Calu3 (cell line): Measurements from ENCODE around the gene KCTD2. TPM values are rescaled to one million over a fixed set of nuclear protein-coding genes. Genes with fewer than 3 reads are reported as not detected.

Experiments used
- BruUV-seq: library from RNA; stranded (reverse); fragments of 400-500 nt; replicated peaks from 2 replicates; lab custom pipeline; 2021; lab: Mats Ljungman, UMichigan
- CTCF ChIA-PET: fragments of 300-600 bp; sonication (Branson Sonifier 250); formaldehyde crosslinking; loops from one replicate; lab custom pipeline; 2022; ENCODE audit warnings: antibody characterized with exemption; lab: Charles Lee
- DNase-seq: peaks from one replicate; pipeline ENCODE4 v3.0.0; 2022
- H3K27ac Mint-ChIP-seq: one replicate; pipeline ENCODE4 v1.8.0; 2022; ENCODE audit warnings: mixed read lengths; ENCODE audit not compliant: unreplicated experiment
- H3K27me3 Mint-ChIP-seq: one replicate; pipeline ENCODE4 v1.8.0; 2022; ENCODE audit warnings: mixed read lengths; ENCODE audit not compliant: unreplicated experiment
- H3K36me3 Mint-ChIP-seq: one replicate; pipeline ENCODE4 v1.8.0; 2022; ENCODE audit warnings: mild to moderate bottlenecking, moderate library complexity, mixed read lengths; ENCODE audit not compliant: insufficient read depth, unreplicated experiment
- H3K4me1 Mint-ChIP-seq: one replicate; pipeline ENCODE4 v1.8.0; 2022; ENCODE audit warnings: mild to moderate bottlenecking, low read depth, mixed read lengths; ENCODE audit not compliant: unreplicated experiment
- H3K4me3 Mint-ChIP-seq: one replicate; pipeline ENCODE4 v1.8.0; 2022; ENCODE audit warnings: mild to moderate bottlenecking, low read depth, moderate library complexity, mixed read lengths; ENCODE audit not compliant: unreplicated experiment
- H3K9me3 Mint-ChIP-seq: one replicate; pipeline ENCODE4 v1.8.0; 2022; ENCODE audit warnings: low read depth, mixed read lengths; ENCODE audit not compliant: unreplicated experiment
- intact Hi-C: fragments of 100-400 bp; cut with micrococcal nuclease; formaldehyde crosslinking; loops from one replicate; pipeline ENCODE4 v1.10.0; 2022; ENCODE audit not compliant: unreplicated experiment
- total RNA-seq: library from RNA; stranded (reverse); gene quantifications from 2 replicates; pipeline ENCODE4 v1.2.3, GENCODE V29; 2022
- TF ChIP-seq, protein P1 (sequence below): fragments of 200-600 bp; IDR thresholded peaks from one replicate; pipeline ENCODE4 v1.8.0; 2022; ENCODE audit warnings: antibody characterized with exemption; ENCODE audit not compliant: unreplicated experiment

Gene KCTD2
- total RNA-seq, 1 experiment from 2014 or later = 24.4 TPM

- no TSS peak for BruUV-seq
- TF ChIP-seq, protein P1, sequence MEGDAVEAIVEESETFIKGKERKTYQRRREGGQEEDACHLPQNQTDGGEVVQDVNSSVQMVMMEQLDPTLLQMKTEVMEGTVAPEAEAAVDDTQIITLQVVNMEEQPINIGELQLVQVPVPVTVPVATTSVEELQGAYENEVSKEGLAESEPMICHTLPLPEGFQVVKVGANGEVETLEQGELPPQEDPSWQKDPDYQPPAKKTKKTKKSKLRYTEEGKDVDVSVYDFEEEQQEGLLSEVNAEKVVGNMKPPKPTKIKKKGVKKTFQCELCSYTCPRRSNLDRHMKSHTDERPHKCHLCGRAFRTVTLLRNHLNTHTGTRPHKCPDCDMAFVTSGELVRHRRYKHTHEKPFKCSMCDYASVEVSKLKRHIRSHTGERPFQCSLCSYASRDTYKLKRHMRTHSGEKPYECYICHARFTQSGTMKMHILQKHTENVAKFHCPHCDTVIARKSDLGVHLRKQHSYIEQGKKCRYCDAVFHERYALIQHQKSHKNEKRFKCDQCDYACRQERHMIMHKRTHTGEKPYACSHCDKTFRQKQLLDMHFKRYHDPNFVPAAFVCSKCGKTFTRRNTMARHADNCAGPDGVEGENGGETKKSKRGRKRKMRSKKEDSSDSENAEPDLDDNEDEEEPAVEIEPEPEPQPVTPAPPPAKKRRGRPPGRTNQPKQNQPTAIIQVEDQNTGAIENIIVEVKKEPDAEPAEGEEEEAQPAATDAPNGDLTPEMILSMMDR = no peak
- Mint-ChIP-seq H3K27me3 (no peaks in the 10 kb centered on the region), H3K9me3 (no peaks in the 10 kb centered on the region), H3K4me1 (no peaks in the 10 kb centered on the region), H3K36me3 (peaks cover 39% of the 10 kb centered on the region), H3K4me3 (no peak overlapping the region), H3K27ac (no peak overlapping the region)
- no peak for DNase-seq
- CTCF ChIA-PET = interaction anchor here (0.6 to 1.3 kb wide), 2 partner anchors 15 to 144 kb away, joined by 3 read pairs; no protein-coding TSS in a partner anchor
- intact Hi-C loops = no loop called here
Observed at GRCh38 chr17:75063626-75064025, 16.6 kb downstream of the KCTD2 start.

DNA sequence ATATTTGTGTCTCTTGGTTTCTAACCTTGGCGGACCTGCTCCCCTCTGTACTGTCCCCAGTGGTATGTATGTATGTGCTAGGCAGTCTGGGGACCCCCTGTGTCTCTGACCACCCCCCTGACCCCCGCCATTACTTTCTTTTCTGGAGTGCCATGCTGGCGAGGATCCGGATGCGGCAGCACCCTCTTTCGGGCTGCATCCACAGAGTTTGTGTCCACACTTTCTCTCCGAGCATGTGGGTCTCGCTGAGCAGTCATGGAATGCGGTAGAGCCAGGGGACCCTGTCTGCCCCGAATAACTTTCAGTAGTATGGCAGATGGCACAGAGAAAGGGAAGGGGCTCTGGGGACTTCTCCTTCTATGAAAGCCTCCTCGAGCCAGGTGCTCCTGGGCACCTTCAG lies 17.0 kb downstream of the KCTD2 start:
- Mint-ChIP-seq H3K4me1 (no peaks in the 10 kb centered on the region), H3K36me3 (peaks cover 39% of the 10 kb centered on the region), H3K9me3 (no peaks in the 10 kb centered on the region), H3K27ac (no peak overlapping the region), H3K27me3 (no peaks in the 10 kb centered on the region), H3K4me3 (no peak overlapping the region)
- DNase-seq = no peak
- CTCF ChIA-PET = interaction anchor here (1.3 kb wide), 1 partner anchor 15 kb away, joined by 3 read pairs; no protein-coding TSS in a partner anchor
- intact Hi-C loops = no loop called here
- no TSS peak for BruUV-seq
- TF ChIP-seq, protein P1 = no peak

GRCh38 chr17:75064460-75064859 lies 17.4 kb downstream of the KCTD2 start:
- CTCF ChIA-PET = interaction anchor here (1.0 kb wide), 1 partner anchor 46 kb away, joined by 3 read pairs; the partner anchor contains the start of gene ARMC7
- H3K36me3 Mint-ChIP-seq = peaks cover 39% of the 10 kb centered on the region
- no TSS peak for BruUV-seq

GRCh38 chr17:75064867-75065561 lies 18.0 kb downstream of the KCTD2 start:
- CTCF ChIA-PET = interaction anchor here (1.0 kb wide), 1 partner anchor 45 kb away, joined by 3 read pairs; the partner anchor contains the start of gene ARMC7
- BruUV-seq = TSS peak; percentile 40
- H3K27ac Mint-ChIP-seq = no peak overlapping the region
- TF ChIP-seq, protein P1 = no peak
- no peak overlapping the region for H3K4me3 Mint-ChIP-seq
- H3K36me3 Mint-ChIP-seq = peaks cover 39% of the 10 kb centered on the region
- H3K9me3 Mint-ChIP-seq = no peaks in the 10 kb centered on the region
- no peaks in the 10 kb centered on the region for H3K27me3 Mint-ChIP-seq
- no peaks in the 10 kb centered on the region for H3K4me1 Mint-ChIP-seq
- intact Hi-C loops = no loop called here
- no peak for DNase-seq

More at GRCh38 chr17:75064460-75064859, 17.4 kb downstream of the KCTD2 start:
- Mint-ChIP-seq H3K27me3 (no peaks in the 10 kb centered on the region), H3K9me3 (no peaks in the 10 kb centered on the region), H3K4me1 (no peaks in the 10 kb centered on the region), H3K27ac (no peak overlapping the region), H3K4me3 (no peak overlapping the region)
- TF ChIP-seq, protein P1 = no peak
- no peak for DNase-seq
- intact Hi-C loops = no loop called here
